HT1080 (cell line): ENCODE measurements around the gene SYT15. TPM values are rescaled to one million over a fixed set of nuclear protein-coding genes. Genes with fewer than 3 reads are reported as not detected.

Source experiments
- DNase-seq: peaks from one replicate; pipeline ENCODE4 v3.0.0-alpha.2; 2015; ENCODE audit warnings: low read depth
- total RNA-seq: library from RNA; depleted of rRNA; stranded (reverse); fragments of >200 nt; shearing (Covaris generic); gene quantifications from 2 replicates; pipeline ENCODE4 v1.2.3, GENCODE V29; 2014

SYT15 gene
- total RNA-seq, 1 experiment from 2014 or later = 0.08 TPM

- DNase-seq = no peak
These were observed 33.7 kb upstream of the SYT15 start for GRCh38 chr10:46544989-46545791.

- DNase-seq = no peak
These were observed 32.9 kb upstream of the SYT15 start for GRCh38 chr10:46545861-46546590.

- DNase-seq = no peak
These were observed 32.1 kb upstream of the SYT15 start for GRCh38 chr10:46546591-46547540.

GRCh38 chr10:46547541-46548497, 31.1 kb upstream of the SYT15 start:
- DNase-seq = no peak

- DNase-seq = no peak
These were observed 30.3 kb upstream of the SYT15 start for GRCh38 chr10:46548498-46549090.

- no peak for DNase-seq
These were observed 29.5 kb upstream of the SYT15 start for GRCh38 chr10:46549171-46550075.

GRCh38 chr10:46550076-46550790, 28.7 kb upstream of the SYT15 start:
- no peak for DNase-seq

- no peak for DNase-seq
These were observed 27.9 kb upstream of the SYT15 start for GRCh38 chr10:46550795-46551700.

- no peak for DNase-seq
These were observed 27.0 kb upstream of the SYT15 start for GRCh38 chr10:46551701-46552525.

GRCh38 chr10:46552526-46553237, 26.2 kb upstream of the SYT15 start:
- DNase-seq = no peak

GRCh38 chr10:46553238-46554049, 25.5 kb upstream of the SYT15 start:
- no peak for DNase-seq

- DNase-seq = no peak
These were observed 24.7 kb upstream of the SYT15 start for GRCh38 chr10:46554166-46554781.

- DNase-seq = no peak
These were observed 23.6 kb upstream of the SYT15 start for GRCh38 chr10:46555366-46555712.
